SU-DHL-6 (cell line): Measurements from ENCODE around the gene TSKU.

Experiments used
- EZH2phosphoT487 ChIP-seq: fragments of 200-600 bp; sonication (generic), shearing (Covaris generic); conservative IDR thresholded peaks from 2 replicates; pipeline ENCODE4 v1.6.1; 2018; ENCODE audit warnings: mild to moderate bottlenecking, antibody characterized with exemption, low read length, moderate library complexity, mixed read lengths
- TF ChIP-seq, protein P1 (sequence below): fragments of 200-600 bp; sonication (generic); IDR thresholded peaks from one replicate; pipeline ENCODE4 v1.5.1; 2017; ENCODE audit warnings: antibody characterized with exemption, mild to moderate bottlenecking, low read length, moderate library complexity; ENCODE audit not compliant: insufficient read depth, poor library complexity, severe bottlenecking

DNA sequence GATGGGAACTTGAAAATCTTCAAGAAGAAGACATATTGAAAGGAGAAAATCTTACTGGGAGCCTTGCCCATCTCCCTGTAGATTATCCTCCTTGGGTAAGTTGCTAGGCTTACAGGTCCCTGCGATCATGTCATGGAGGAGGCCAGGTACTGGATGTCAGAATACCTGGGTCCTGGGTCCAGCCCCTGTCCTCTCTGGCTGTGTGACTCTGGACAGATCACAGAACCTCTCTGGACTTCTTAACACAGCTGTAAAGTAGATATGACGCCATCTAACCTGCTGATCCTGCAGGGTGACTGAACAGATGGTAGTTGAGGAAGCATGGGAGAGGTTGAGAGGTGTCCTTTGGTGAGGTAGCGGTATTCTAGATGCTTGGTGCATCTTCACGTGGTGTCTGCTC lies 4.1 kb downstream of the TSKU start:
- TF ChIP-seq, protein P1, sequence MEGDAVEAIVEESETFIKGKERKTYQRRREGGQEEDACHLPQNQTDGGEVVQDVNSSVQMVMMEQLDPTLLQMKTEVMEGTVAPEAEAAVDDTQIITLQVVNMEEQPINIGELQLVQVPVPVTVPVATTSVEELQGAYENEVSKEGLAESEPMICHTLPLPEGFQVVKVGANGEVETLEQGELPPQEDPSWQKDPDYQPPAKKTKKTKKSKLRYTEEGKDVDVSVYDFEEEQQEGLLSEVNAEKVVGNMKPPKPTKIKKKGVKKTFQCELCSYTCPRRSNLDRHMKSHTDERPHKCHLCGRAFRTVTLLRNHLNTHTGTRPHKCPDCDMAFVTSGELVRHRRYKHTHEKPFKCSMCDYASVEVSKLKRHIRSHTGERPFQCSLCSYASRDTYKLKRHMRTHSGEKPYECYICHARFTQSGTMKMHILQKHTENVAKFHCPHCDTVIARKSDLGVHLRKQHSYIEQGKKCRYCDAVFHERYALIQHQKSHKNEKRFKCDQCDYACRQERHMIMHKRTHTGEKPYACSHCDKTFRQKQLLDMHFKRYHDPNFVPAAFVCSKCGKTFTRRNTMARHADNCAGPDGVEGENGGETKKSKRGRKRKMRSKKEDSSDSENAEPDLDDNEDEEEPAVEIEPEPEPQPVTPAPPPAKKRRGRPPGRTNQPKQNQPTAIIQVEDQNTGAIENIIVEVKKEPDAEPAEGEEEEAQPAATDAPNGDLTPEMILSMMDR, result no peak
- TF ChIP-seq EZH2phosphoT487, result no peak
